ENCODE measurements around the gene KRTAP2-3.
"Not testable (repeated sequence)": the region's sequence is repeated elsewhere in the genome, so short reads cannot be mapped to it uniquely, and the experiment has no call there.

KRTAP2-3 gene

GRCh38 chr17:41060052-41060604 is at the start of gene KRTAP2-3:
KRTAP2-3 (minus strand) TSS chr17:41060114; CDS start chr17:41060050, 64 bp downstream.
- DNase-seq = no peak

GRCh38 chr17:41108728-41109386 is 48.9 kb upstream of the KRTAP2-3 start:
- DNase-seq = not testable (repeated sequence)

GRCh38 chr17:41107941-41108450 is 48.1 kb upstream of the KRTAP2-3 start:
- no peak for DNase-seq

- not testable (repeated sequence) for DNase-seq
Measured at GRCh38 chr17:41105347-41105746, 45.4 kb upstream of the KRTAP2-3 start, which contains the start of gene KRTAP4-9. KRTAP4-9 (plus strand) TSS chr17:41105389; CDS start chr17:41105389, 0 bp downstream.

- not testable (repeated sequence) for DNase-seq
Measured at GRCh38 chr17:41104386-41105038, 44.6 kb upstream of the KRTAP2-3 start.

GRCh38 chr17:41103896-41104295 is 44.0 kb upstream of the KRTAP2-3 start:
- DNase-seq = no peak

- no peak for DNase-seq
Measured at GRCh38 chr17:41101586-41102259, 41.8 kb upstream of the KRTAP2-3 start, which contains the start of gene KRTAP4-16. KRTAP4-16 (minus strand) TSS chr17:41102209; CDS start chr17:41102209, 0 bp downstream.

GRCh38 chr17:41099682-41100480 is 40.0 kb upstream of the KRTAP2-3 start:
- DNase-seq = not testable (repeated sequence)

GRCh38 chr17:41098481-41098880 is 38.6 kb upstream of the KRTAP2-3 start:
- DNase-seq = no peak

- no peak for DNase-seq
Measured at GRCh38 chr17:41098042-41098441, 38.1 kb upstream of the KRTAP2-3 start, which contains the start of gene KRTAP4-8. KRTAP4-8 (minus strand) TSS chr17:41098142; CDS start chr17:41098084, 58 bp downstream.

GRCh38 chr17:41096055-41096454 is 36.1 kb upstream of the KRTAP2-3 start:
- DNase-seq = no peak

- not testable (repeated sequence) for DNase-seq
Measured at GRCh38 chr17:41088760-41089352, 28.9 kb upstream of the KRTAP2-3 start.

GRCh38 chr17:41084100-41084856 is 24.4 kb upstream of the KRTAP2-3 start, which contains the start of gene KRTAP4-7:
KRTAP4-7 (plus strand) TSS chr17:41084150; CDS start chr17:41084207, 57 bp downstream.
- DNase-seq = not testable (repeated sequence)

GRCh38 chr17:41083427-41083826 is 23.5 kb upstream of the KRTAP2-3 start:
- not testable (repeated sequence) for DNase-seq

GRCh38 chr17:41082626-41083025 is 22.7 kb upstream of the KRTAP2-3 start:
- no peak for DNase-seq

- no peak for DNase-seq
Measured at GRCh38 chr17:41076788-41077187, 16.9 kb upstream of the KRTAP2-3 start.

GRCh38 chr17:41073676-41074075 is 13.8 kb upstream of the KRTAP2-3 start:
- DNase-seq = no peak

GRCh38 chr17:41071606-41072360 is 11.9 kb upstream of the KRTAP2-3 start:
- no peak for DNase-seq

GRCh38 chr17:41069031-41069430 is 9.1 kb upstream of the KRTAP2-3 start:
- no peak for DNase-seq

- DNase-seq = no peak
Measured at GRCh38 chr17:41067281-41067680, 7.4 kb upstream of the KRTAP2-3 start.

Data from activated CD4-positive, CD25-positive, alpha-beta regulatory T cell treated with anti-CD3 and anti-CD28 coated beads, Interleukin-2, amount 50 U/mL, for 72 hours (primary cell).